Stimulated activated CD4-positive, alpha-beta T cell treated with anti-CD3 and anti-CD28 coated beads, TNF-alpha, amount 100 ng/mL, for 4 hours (primary cell): ENCODE measurements around the gene TNNT2.

Source experiments
- DNase-seq, 3 experiments: peaks; one replicate each; pipeline ENCODE4 v3.0.0-alpha.2; 2020; ENCODE audit warnings: low read depth in 3 of 3

The TNNT2 gene

DNA sequence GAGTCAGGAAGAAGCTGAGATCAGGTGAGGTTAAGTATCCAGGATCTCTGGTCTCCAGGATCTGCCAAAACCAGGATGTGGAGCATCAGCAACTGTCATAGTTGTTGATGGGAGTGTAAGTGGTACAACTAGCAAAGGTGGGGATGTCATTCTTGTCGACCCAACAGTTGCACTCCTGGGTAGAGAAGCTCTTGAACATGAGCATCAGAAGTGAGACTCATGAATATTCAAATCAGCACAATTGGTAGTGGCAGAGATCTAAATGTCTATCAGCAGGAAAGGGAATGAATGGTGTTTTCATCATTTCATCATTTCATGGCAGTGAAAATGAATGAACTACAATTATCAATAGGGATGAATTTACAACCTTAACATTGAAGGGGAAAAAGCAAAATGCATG lies 25.9 kb upstream of the TNNT2 start:
- no peak for DNase-seq

DNA sequence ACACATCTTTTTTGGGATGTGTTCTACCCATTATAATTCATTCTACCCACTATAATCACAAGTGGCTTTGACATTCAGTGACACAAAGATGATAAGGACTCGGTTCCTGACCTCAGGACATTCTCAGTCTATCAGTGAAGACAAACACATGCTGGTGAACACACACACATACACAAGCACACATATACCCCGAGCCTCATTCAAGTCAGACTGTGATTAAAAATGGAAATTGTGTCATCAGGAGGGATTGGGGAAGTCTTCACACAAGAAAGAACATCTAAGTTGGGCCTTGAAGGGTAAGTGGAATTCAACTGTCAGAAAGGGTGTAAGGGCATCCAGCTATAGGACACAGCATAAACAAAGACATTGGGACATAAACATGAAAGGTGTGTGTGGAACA lies 24.2 kb upstream of the TNNT2 start:
- DNase-seq: no peak

DNA sequence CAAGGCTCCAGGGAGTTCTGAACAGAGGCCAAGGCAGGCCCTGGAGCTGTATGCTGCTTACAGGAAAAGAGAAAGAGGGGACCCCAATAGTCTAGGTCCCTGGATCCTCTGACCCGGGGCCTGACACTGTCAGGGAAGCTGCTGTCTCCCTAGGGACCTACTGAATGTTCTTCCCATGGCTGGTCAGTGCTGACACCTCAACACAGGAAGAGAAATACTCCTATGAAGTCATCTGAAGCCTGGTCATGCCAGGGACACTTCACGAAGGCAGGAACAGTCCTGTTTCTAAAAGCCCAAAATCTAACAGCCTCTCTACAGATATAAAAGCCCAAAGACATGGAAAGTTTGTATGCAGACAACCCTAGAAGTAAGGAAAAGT lies 23.4 kb upstream of the TNNT2 start:
- no peak for DNase-seq

DNA sequence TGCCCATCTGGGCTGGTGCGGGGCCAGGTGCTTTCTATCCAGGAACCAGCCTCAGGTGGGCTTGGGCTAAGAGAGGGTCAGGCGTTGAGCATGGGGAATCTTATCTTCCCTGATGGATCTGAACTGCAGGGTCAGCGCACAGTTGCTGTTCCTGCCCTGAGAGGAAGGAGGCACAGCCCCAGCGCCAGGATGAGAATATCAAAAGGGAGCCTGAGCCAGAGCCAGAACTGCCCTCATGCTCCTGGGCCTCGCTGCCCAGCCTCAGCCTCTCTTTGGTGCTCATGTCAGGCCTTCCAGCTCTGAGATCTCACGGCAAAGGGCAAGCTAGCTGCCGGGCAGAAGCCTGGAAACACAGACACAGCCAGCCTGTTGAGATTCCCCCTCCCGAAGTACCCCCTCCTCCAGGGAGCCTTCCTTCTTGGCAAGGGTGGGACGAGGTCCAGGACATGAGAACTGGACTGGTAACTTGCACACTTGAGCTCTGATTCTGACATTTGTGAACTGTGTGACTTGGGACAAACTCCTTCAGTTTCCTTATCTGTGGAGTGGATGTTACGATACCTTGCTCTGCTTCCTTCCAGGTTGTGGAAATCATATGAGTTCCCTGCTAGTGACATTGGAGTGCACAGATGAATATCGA lies 22.9 kb upstream of the TNNT2 start:
- no peak for DNase-seq

DNA sequence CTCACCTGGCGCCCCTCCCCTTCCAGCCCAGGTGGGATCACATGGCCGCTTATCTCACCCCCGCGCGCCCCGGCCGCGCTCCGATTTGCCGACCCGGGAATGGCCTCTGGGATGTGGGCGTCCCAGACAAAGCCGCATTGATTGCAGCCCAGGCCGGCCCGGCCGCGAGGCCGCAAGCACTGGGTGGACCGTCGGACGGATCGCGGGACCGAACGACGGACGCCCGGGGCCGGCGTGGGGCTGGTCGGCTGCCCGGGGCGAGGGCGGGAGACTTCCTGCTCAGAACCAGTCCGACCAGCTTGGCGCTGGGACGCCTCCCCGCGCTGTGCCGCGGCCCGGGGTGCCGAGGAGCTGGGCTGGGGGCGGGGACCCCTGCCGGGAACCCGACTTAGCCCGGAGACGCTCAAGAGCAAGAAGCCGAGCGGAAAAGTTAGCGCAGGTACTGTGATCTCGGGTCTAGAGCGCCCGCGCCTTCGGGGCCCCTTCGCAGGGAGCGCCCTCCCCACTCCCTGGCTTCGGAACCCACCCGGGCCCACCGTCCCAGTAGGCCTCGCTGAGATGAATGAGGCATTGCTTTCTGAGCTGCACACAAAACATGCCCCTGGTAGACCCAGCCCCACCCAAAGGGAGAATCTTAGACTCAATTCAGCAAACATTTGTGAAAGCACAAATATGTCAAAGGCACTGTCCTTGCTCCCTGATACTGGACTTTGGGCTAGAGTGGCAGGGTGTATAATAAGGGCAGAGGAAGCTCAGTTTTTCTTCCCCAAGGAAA lies 22.1 kb upstream of the TNNT2 start:
- no peak for DNase-seq

DNA sequence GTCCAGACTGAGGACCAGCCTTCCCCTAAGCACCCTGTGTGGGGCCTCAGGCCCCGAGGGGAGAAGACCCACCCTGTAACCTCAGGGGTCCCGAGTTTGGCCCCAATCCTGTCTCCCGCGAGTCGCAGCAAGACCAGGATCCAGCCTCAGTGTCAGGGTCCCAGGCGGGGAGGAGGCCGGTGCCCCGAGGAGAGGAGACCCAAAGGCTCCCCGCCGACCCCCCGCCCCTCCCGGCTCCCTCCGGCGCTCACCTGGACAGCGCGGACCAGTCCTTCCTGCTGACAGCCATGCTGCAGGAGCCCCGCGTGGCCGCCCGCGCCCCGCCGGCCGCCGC lies 21.5 kb upstream of the TNNT2 start, which contains the start of gene LAD1:
TSS of gene LAD1 (minus strand) at position 307 of the 334 bp plus-strand sequence. CDS start at position 289, 18 bp downstream.
- no peak for DNase-seq

DNA sequence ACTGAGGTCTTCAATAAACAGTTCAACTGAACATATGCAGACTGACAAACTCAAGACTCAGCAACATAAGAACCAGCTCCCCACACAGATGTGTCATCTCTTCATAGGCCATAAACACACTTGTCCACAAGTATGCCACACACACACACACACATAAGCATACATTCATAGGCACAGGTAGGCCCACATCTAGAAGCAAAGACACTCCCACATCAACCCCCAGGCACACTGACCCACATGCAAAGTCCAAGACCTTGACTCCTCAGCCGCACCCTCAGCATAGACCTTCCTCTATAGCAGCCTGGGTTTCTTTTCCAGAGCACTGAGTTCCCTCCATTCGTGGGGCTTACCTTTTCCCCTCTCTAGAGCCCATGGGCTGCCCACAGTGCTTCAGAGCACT lies 20.2 kb upstream of the TNNT2 start:
- DNase-seq: no peak

DNA sequence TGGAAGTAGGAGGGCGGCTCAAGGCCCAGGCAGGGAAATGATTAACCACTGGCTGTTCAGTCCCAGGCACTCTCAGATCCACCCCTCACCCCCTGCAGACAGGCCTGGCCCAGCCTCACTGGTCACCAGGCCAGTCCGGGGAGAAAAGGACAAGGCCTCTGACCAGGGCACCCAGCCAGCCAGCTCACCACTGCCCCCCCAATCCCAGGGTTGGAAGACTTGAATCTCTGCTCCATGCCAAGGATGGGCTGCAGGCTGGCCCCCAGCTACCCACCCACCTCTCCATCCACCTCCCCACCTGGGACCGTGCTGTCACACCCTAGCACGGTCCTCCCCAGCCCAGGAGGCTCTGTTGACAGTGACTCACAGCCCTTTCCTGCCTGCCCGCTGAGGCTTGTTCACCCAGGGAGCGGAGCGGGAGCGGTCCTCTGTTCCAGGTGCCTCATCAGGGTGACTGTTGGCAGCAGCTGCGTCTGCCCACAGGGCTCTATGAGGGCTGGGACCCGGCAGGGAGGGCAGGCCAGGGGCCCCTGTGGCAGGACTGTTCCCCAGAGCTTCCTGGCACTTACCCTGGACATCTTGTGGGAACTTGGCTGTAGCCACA lies 19.5 kb upstream of the TNNT2 start:
- no peak for DNase-seq

DNA sequence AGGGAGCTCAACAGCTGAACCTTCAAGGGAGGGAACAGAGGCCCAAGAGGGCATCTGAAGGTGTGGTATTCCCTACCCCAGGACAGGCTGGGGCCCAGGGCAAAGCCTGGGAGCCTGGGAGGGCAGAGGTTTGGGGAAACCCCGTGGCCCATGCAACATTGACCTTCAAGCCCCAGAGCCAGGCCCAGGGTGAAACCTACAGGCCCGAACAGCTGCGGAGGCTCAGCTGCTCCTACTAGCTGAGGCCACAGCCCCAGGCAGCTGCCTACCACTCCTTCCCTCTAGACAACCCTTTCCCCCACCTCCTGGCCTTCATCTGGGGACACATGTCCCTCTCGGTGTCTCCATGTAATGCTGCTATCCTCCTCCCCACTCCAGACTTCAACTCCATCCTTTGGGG lies 18.5 kb upstream of the TNNT2 start:
- no peak for DNase-seq

DNA sequence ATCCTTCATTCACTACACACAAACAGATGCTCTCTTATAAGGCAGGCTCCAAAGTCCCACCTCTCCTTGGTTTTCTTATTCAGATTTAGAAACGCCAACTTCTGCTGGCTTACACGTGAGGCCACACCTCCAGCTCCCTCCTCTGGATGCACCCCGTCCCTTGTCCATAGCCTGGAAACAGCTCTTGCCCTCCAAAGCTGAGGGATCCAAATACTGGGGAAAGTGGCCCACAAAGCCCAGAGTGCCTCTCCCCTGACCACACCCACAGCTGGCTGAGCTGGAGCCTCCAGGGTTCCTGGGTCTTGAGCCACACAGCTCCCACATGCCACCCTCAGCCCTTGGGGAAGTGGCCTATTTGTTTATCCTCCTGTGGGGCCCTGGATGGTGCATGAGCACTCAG lies 17.1 kb upstream of the TNNT2 start:
- DNase-seq: no peak

DNA sequence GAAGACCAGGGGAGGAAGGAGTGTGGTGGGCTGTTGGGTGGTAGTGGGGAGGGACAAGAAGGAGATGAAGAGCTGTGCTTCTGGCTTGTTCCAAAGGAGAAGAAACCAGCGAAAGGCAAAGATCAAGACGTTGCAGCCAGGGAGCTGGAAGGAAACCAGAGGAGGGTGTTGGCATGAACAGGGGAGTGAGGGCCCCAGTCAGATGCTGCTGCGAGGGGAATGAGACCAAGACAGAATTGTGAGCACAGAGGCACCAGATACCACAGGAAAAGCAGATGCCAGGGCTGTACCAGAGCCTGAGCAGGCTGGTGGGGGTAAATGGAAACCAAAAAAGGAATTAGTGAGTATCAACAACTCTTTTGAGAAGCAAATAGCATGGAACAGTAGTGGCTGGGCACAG lies 15.6 kb upstream of the TNNT2 start:
- no peak for DNase-seq

DNA sequence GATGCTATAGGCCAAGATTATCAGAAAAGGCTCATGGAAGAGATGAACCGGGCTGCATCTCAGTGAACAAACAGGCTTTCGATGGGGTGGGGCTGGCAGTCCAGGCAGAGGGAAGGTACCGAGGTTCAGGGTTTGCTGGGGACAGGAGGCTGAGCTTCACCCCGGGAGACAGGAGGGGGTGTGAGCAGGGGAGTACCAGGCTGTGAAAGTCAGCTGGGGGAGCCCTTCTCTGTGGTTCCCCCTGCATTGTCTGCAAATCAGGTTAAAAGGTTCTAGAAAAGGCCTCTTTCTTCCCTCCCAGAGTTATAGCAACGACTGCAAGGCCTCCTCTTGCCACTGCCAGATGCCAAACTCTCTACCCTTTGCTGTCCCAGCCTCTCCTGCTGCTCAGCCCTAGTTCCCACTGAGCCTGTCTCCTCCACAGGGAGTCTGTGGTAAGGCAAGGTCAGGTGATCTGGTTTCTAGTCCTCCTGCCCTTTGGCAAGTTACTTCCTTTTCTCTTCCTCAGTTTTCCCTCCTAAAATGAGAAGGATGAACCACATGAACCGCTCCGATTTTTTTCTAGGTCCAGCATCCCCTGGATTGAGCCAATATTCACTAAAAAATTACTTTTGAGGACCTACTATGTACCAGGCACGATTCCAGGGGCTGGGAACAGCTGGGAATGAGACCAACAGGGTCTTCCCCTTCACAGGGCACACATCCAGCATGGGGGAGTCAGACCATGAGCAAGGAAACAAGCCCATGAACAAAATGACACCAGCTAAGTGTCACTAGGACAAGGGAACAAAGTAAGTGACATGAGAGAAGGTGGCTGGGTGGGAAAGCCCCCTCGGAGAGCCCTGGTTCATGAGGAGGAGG lies 14.4 kb upstream of the TNNT2 start:
- no peak for DNase-seq

DNA sequence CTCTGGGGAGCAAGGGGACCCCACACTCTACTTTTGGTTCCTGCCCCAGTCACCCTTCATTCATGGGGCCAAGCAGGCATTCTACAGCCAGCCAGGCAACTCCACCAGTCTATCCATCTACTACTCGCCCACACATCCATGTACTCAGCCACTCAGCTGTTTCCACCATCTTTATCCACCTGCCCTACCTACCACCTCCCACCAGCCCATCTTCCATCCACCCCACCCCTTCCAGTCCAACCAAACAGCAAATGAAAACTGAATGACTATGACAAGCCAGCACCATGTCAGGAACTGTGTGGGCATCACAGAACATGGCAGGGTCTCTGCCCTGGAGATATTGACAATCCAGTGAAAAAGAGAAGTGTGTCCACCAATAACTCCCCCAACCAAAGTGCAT lies 13.7 kb upstream of the TNNT2 start:
- DNase-seq: no peak

DNA sequence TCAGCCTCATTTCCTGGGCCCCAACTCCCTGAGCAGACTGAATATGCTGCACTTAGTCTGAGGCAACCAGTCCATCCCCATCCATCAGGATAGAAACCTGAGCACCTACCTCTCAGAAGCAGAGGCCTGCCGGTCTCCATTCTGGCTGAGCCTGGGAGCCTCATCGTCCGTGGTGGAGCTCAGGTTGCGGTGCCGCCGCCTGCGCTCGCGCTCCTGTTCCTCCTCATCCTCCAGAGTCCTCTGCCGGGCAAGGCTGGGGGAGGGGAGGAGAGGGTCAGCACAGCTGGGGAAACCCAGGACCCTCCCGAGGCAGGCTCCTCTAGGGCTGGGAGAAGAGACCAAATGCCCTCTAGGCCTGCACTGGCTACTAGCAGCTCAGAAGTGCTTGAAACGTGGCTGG lies 11.6 kb upstream of the TNNT2 start:
- no peak for DNase-seq

DNA sequence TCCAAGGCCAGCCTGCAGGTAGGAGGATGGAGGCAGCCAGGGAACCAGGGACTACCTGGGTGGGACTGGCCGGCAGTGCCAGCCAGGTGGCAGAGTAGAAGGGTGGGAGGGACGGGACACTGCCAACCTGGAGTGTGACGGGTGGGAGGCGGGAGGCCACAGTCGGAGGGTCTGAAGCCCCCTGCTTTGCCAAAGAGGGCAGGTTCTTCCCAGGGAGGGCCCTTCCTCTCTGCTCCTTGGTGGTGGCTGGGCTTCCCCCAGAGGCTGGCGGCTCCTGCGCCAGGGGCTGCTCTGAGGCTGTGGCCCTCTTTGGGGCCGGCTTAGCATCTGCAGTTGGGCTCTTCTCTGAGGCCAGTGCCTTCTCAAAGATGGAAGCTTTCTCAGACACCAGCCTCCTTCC lies 8.7 kb upstream of the TNNT2 start:
- no peak for DNase-seq

DNA sequence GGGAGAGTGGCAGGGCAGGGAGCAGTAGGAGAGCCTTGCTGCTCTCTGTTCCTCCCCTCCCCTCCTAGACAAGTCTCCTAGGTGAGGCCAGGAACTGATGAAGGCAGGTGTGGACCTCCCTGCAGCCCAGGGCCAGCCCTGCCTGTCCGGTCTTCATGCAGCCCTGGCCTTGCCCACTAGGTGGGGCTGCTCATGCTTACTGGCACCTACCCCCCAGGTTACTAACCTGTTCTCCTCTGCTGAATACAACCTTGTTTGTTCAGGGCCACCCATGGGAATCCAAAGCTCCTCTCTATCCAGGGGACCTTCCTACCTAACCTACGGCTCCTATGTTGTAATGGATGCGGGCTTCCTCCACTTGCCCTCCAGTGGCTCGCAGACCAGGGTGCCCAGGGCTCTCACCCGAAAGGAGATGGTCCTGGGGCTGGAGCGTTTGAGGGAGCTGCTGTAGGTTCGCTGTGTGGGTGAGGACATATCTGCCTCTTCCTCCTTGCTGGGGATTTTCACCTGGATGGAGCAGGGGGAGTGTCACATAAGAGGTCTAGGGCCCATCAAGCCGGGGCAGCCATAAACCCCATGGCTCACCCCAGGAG lies 7.9 kb upstream of the TNNT2 start:
- no peak for DNase-seq

DNA sequence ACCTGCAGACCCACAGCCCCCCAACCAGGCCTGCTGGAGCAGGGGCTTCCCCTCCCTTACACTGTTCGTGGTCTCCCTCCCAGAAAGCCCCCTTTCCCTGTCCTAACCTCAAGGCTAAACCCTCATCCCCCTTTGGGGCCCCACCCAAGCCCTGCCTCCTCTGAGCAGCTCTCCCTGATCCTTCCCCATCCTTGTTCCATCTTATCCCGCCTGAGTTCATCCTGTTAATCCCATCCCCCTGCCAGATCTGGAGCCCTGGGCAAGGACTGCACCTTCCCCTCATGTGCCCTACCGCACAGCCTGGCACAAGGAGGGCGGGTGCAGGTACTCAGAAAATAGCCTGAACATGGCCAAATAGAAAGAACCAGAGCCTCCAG lies 6.9 kb upstream of the TNNT2 start:
- DNase-seq: no peak

DNA sequence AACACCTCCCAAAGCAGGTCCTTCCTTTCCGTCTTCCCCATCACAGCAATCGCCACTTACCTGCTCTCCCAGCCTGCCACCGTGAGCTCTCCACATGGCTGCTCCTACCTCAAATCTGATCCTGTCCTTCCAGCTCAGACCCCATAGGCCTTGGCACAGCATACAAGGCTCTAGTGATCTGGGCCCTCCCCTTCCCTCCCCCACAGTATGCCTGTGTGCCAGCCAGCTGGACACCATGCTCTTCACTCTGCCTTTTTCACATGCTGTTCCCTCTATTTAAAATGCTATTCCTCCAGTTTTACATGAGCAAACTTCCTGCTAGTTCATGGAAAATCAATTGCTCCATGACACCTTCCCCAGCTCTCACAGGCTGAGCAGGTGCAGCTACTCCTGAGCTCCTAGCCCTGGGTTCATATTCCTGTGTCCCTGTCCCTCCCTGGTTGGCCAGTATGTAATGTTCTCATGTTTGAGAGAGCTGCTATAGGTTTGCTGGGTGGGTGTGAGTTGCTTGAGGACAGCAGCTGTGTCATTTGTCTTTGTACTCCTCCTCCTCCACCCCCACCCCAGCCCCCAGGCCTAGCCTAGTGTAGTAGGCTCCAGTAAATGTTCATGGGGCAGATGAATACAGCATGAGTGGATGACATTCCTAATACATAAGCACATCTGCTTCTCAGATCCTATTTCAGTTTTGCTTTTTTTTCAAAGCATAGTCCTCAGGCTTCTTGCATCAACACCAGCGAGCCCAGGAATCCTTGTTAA lies 6.3 kb upstream of the TNNT2 start:
- no peak for DNase-seq

DNA sequence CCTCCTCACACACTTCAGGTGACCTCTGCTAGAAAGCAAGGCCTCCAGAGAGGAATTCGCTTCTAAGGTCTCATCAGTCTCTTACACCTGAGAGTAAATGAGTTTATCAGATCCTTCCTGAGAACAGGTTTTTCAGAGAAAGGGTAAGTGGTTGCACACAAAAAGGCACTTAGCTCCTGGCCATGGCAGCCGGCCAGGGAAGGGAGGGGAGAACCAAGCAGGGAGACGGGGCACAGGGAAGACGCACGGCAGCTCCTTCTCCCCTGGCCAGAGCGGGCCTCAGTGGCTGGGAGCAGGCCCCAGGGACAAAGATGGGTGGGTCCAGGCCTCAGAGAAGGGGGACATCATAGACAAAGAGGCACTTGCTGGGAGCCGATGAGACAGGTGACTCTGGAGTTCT lies 3.6 kb upstream of the TNNT2 start:
- DNase-seq: no peak

DNA sequence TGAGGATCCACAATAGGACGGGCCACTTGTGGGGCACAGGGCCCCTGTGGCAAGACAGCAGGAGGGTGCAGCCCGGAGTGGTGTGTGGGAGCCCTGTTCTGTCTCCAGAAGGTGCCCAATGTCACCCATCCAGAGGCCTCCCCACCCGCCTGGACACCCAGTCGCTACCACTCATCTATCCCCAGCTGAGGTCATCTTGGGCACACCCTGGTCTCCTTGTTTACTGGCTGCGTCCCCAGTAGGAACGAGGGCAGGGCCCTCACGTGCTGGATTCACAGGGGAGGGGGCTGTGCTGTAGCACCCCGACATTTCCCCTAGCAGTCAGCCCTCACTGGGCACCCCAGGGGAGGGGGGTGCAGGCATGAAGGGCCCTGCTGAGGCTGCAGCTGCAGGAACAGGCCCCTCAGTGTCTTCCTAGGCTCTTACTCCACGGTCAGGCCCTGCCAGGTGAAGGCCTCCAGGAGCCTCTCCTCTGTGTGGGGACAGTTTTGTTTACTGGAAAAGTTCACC lies 2.3 kb upstream of the TNNT2 start:
- DNase-seq: no peak

DNA sequence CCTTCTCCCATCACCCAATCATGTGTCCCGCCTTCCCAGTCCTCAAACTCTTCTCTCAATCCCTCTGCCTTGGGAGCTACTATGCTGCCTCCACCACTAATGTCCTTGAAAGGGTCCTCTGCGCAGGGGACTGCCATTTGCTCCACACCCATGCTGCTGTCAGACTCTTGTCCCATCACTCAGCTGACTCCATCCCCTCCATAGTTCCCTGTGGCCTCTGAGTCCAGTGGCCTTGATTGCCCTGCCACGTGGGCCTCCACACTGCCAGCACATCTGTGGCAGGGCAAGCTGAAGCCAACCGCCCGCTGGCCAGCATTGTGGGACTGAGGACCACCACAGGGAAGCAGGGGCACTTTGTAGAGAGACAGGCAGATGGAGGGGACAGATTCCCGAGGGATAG lies 1.3 kb upstream of the TNNT2 start:
- no peak for DNase-seq
